ENCODE results near the gene VMO1.
A peak's percentile ranks its signal among the peaks of the same experiment; 100 is the strongest.
"Not testable (repeated sequence)": the region's sequence is repeated elsewhere in the genome, so short reads cannot be mapped to it uniquely, and the experiment has no call there.

VMO1 gene

GRCh38 chr17:4786106-4786511 is at the start of gene VMO1:
Gene VMO1, minus strand, starts transcription at chr17:4786364. Its CDS starts 12 bp downstream, at chr17:4786352.
- peak; percentile 38 for DNase-seq (ENCODE audit: low read depth)

GRCh38 chr17:4834681-4835020 is 48.5 kb upstream of the VMO1 start:
- DNase-seq (ENCODE audit: low read depth), result no peak

GRCh38 chr17:4833941-4834680 is 47.9 kb upstream of the VMO1 start:
- DNase-seq (ENCODE audit: low read depth), result peak; percentile 78

- DNase-seq (ENCODE audit: low read depth), result peak; percentile 93
These were observed 47.2 kb upstream of the VMO1 start, which contains the start of gene MINK1 for GRCh38 chr17:4833178-4833940. Gene MINK1, plus strand, starts transcription at chr17:4833340. Its CDS starts 244 bp downstream, at chr17:4833584.

- not testable (repeated sequence) for DNase-seq (ENCODE audit: low read depth)
These were observed 46.6 kb upstream of the VMO1 start for GRCh38 chr17:4832829-4833177.

GRCh38 chr17:4827399-4827798 is 41.2 kb upstream of the VMO1 start:
- DNase-seq (ENCODE audit: low read depth), result no peak

GRCh38 chr17:4823373-4824089 is 37.4 kb upstream of the VMO1 start:
- DNase-seq (ENCODE audit: low read depth), result no peak

GRCh38 chr17:4822835-4823234 is 36.7 kb upstream of the VMO1 start:
- DNase-seq (ENCODE audit: low read depth), result no peak

GRCh38 chr17:4818276-4818675 is 32.1 kb upstream of the VMO1 start:
- DNase-seq (ENCODE audit: low read depth), result no peak

- DNase-seq (ENCODE audit: low read depth), result no peak
These were observed 30.7 kb upstream of the VMO1 start for GRCh38 chr17:4816826-4817225.

- DNase-seq (ENCODE audit: low read depth), result no peak
These were observed 29.0 kb upstream of the VMO1 start for GRCh38 chr17:4815043-4815675.

GRCh38 chr17:4812690-4813089 is 26.5 kb upstream of the VMO1 start:
- no peak for DNase-seq (ENCODE audit: low read depth)

- no peak for DNase-seq (ENCODE audit: low read depth)
These were observed 25.3 kb upstream of the VMO1 start for GRCh38 chr17:4811471-4811870.

GRCh38 chr17:4810696-4811290 is 24.6 kb upstream of the VMO1 start:
- DNase-seq (ENCODE audit: low read depth), result no peak

- DNase-seq (ENCODE audit: low read depth), result peak; percentile 23
These were observed 22.2 kb upstream of the VMO1 start for GRCh38 chr17:4808378-4808767.

- DNase-seq (ENCODE audit: low read depth), result peak; percentile 24
These were observed 21.6 kb upstream of the VMO1 start for GRCh38 chr17:4807605-4808377.

- DNase-seq (ENCODE audit: low read depth), result peak; percentile 86
These were observed 20.8 kb upstream of the VMO1 start, which contains the start of gene PLD2 for GRCh38 chr17:4806777-4807604. Gene PLD2, plus strand, starts transcription at chr17:4807152. Its CDS starts 621 bp downstream, at chr17:4807773.

GRCh38 chr17:4806456-4806776 is 20.3 kb upstream of the VMO1 start:
- DNase-seq (ENCODE audit: low read depth), result peak; percentile 22

- DNase-seq (ENCODE audit: low read depth), result no peak
These were observed 16.1 kb upstream of the VMO1 start, which contains the start of gene C17orf114 for GRCh38 chr17:4802228-4802627. Gene C17orf114, minus strand, starts transcription at chr17:4802328.

Measured in EH (cell line).